ENCODE results near the gene ARHGEF12.

ARHGEF12 gene

GRCh38 chr11:120339394-120339890, 3.2 kb downstream of the ARHGEF12 start:
- no peak for DNase-seq (ENCODE audit: low read depth)

- no peak for DNase-seq (ENCODE audit: low read depth)
These were observed 4.3 kb downstream of the ARHGEF12 start for GRCh38 chr11:120340529-120340928.

- no peak for DNase-seq (ENCODE audit: low read depth)
These were observed 6.0 kb downstream of the ARHGEF12 start for GRCh38 chr11:120342226-120342625.

DNA sequence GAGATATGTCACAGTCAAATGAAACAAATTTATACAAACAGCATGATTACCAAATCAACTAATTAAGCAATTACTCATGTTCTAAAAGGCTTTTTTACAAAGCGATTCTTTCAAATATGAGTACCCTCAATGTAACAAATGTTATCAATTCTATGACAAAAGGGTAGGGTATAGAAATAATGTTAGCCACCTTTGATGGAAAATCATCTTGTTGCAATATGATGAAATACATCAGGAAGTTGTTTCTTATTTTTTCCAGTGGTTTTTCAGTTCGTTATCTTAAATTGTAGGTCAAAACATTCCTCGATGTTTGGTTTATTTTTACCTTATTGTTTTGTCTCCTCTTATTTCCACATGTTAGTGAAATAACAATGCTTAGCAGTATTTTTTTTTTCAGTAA, 6.5 kb downstream of the ARHGEF12 start:
- DNase-seq (ENCODE audit: low read depth), result no peak

DNA sequence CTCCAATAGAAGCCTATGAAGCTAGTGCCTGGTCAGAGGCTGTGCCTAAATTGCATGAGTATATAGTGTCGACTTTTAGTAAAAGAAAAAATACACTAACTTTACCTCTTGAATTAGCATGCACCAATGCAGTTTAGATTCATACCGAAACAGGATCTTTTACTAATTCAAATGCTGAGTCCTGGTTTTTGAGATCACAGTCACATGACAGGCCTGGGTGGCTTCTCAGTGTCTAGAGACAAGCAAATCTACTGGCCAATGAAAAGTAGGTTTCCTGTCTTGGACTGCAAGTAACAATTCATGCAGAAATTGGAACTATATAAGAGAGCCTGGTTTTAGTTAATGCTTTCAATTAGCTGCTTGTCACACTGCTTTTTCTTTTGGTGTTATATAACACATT, 7.2 kb downstream of the ARHGEF12 start:
- no peak for DNase-seq (ENCODE audit: low read depth)

- peak; percentile 23 for DNase-seq (ENCODE audit: low read depth)
These were observed 8.2 kb downstream of the ARHGEF12 start for GRCh38 chr11:120344302-120345004.

DNA sequence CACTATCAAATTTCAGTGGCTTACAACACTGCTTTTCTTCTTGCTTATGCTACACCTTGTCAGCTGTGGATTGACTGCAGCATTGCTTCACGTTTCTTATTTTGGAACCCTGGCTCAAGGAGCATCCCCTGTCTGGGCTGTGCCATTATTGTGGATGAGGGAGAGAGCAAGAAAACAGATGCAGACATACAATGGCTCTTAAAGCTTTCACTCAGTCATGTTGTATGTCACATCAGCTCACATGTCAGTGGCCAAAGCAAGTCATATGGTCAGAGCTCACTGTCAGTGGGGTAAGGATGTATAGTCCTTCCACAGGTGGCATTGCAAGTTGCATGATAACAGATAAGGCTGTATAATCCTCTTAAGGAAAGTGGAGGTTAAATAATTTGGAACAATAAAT, 10.0 kb downstream of the ARHGEF12 start:
- DNase-seq (ENCODE audit: low read depth), result no peak

DNA sequence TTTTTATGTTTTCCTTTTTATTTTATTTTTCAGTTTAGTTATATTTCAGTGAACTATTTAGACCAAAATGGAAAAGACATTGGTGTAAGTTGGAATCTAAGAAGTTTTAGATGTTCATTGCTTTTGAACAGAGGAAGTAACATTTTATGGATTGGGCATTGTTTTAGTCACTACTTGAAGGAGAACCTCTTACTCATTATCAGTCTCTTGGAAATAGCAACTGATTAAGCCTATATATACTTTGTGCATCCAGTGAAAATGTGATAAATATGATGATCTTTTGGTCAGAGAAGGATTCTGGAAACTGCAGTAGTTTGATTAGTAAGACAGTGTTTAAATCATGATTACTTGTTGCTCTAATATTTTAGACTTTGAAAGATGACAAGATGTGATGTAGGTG, 14.4 kb downstream of the ARHGEF12 start:
- DNase-seq (ENCODE audit: low read depth), result no peak

- no peak for DNase-seq (ENCODE audit: low read depth)
These were observed 16.2 kb downstream of the ARHGEF12 start for GRCh38 chr11:120352405-120352804.

GRCh38 chr11:120354068-120354467, 17.9 kb downstream of the ARHGEF12 start:
- DNase-seq (ENCODE audit: low read depth), result no peak

DNA sequence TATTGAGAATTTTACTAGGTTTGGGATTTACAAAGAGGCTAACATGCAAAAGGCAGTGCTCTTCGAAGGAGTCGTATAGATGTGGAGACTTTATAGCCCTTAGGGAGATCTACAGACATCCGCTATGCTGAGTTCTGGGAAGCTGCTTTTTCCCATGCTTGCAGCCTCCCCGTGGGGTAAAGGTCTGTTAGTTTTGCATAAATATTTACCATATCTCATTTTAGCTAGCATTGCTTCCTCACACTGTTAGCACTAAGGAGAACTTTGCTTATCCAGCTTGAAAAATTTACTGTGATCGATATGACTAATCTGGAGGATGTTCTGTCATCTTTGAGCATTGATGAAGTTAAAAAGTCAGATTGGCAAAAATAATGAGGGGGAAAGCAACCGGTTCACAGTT, 18.6 kb downstream of the ARHGEF12 start:
- DNase-seq (ENCODE audit: low read depth), result no peak

GRCh38 chr11:120357620-120358019, 21.4 kb downstream of the ARHGEF12 start:
- DNase-seq (ENCODE audit: low read depth), result no peak

DNA sequence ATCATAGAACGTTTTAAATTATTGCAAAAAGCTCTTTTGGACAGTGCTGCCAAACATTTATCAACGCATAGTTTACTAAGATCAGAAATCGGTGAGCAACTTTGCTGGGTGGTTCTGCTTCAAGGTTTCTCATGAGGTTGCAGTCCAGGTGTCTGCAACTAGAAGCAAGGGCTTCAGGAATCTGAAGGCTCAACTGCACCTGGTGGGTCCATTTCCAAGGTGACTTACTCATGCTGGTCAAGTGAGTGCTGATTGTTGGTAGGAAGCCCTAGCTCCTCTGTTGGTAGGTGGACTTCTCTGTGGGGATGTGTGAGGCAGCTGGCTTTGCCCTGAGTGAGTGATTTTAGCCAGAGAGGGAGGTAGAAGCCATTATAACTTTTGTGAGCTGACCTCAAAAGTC, 22.5 kb downstream of the ARHGEF12 start:
- no peak for DNase-seq (ENCODE audit: low read depth)

DNA sequence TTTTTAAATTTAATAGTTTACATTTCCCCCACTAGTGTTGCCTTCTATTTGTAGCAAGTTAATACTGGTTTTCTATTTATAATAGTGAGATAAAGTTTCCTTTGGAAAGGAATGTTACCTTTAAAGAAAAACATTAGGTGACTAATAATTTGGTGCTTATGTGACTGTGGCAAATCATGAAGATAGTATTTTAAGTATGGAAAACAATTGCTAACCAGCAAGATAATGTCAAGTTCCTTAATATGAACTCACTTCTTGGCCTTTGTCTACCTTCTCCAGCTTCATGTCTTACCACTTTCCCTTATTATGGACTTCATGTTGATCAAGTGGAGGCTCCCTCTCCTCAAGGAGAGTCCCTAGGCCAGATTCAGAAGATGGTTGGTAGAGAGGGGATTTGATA, 27.2 kb downstream of the ARHGEF12 start:
- DNase-seq (ENCODE audit: low read depth), result no peak

DNA sequence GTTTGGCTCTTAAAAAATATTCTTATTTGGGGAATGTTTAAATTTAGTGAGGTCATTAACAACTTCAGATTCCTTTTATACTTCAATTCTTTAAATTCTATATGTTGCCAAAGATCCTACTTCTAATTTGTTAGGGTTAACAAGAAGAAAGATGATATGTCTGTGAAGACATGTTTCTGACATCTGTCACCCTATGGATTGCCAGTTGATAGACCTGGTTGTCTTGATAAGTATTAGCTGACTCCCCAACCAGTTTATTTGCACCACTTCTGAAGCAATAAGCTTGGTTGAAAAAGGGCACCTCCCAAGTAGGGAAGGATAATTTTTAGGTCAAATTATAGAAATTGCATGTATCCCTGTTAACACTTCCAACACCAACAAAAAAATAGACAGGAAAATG, 29.3 kb downstream of the ARHGEF12 start:
- no peak for DNase-seq (ENCODE audit: low read depth)

DNA sequence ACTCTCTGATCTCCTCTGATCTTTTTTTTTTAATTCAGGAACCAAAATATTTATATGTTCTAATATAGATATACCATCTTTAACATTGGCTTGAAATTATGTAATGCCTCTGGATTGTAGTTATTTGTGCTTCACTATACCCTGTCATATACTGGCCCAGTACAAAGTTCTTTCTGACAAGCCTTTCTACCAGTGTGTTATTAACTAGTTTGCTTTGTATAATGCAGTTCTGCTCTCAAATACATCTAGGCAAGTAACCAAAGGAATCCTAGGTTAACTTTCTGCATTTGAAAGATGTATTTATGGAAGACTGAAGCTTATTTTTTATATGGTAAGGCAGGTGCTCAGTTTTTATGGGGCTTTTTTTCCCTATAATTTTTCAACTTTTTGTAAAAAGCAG, 36.1 kb downstream of the ARHGEF12 start:
- DNase-seq (ENCODE audit: low read depth), result no peak

DNA sequence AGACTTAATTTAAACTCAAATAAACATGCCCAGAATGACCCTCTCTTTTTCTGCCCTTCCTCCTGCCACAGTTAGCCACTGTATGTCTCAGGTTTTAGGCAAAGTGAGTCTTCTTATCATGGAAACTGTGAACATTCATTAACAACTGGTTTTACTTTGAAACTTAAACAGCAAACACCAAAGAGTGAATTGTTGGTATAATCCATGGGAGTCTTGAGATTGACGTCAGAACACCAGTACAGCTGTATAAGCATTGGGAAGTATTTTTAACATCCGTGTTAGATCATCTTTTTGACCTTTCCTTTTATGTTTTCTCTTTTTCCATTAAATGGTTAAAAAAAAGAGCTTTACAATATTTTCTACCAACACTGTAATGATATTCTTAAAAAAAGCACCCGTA, 38.9 kb downstream of the ARHGEF12 start:
- no peak for DNase-seq (ENCODE audit: low read depth)

DNA sequence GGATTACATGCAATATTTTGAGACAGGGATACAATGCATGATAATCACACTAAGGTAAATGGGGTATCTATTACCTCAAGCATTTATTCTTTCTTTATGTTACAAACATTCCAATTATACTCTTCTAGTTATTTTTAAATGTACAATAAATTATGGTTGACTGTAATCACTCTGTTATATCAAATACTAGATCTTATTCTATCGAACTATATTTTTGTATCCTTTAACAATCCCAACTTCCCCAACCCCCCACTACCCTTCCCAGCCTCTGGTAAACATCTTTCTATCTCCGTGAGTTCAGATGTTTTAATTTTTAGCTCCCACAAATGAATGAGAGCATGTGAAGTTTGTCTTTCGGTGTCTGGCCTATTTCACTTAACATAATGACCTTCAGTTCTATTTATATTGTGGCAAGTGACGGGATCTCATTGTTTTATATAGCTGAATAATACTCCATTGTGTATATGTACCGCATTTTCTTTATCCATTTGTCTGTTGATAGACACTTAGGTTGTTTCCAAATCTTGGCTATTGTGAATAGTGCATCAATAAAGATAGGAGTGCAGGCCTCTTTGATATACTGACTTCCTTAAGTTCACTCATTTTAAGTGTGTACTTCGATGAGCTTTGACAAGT, 40.5 kb downstream of the ARHGEF12 start:
- no peak for DNase-seq (ENCODE audit: low read depth)

GRCh38 chr11:120378474-120378873, 42.3 kb downstream of the ARHGEF12 start:
- DNase-seq (ENCODE audit: low read depth), result no peak

- no peak for DNase-seq (ENCODE audit: low read depth)
These were observed 45.2 kb downstream of the ARHGEF12 start for GRCh38 chr11:120381401-120381800.

DNA sequence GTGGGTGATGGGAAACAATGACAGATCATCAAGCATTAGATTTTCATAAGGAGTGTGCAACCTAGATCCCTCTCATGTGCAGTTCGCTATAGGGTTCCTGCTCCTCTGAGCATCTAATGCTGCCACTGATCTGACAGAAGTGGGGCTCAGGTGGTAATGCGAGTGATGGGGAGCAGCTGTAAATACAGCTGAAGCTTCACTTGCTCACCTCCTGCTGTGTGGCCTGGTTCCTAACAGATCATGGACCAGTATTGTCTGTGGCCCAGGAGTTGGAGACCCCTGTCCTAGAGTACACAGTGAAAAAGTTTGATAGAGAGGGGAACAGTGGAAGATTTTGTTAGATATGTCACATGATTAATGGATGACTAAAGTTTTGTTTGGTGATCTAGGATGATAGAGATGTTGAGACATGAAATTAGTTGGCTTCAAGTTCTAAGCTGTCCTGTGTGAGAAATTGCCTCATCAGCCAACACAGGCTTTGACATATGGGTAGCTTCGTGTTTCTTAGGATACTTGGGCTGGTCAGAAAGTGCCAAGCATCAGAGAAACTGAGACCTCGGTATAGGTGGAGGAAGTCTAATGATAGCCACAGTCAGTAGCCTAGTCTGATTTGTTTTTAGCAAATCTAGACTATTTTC, 47.4 kb downstream of the ARHGEF12 start:
- no peak for DNase-seq (ENCODE audit: low read depth)

GRCh38 chr11:120384476-120384875, 48.3 kb downstream of the ARHGEF12 start:
- DNase-seq (ENCODE audit: low read depth), result no peak

- no peak for DNase-seq (ENCODE audit: low read depth)
These were observed 48.9 kb downstream of the ARHGEF12 start for GRCh38 chr11:120385110-120385509.

All from stimulated activated CD8-positive, alpha-beta memory T cell treated with anti-CD3 and anti-CD28 coated beads, Interleukin-12 subunit alpha, Interleukin-12 subunit beta, amount 100 ng/mL, for 1 hour (primary cell).